Vagina (tissue), 2 donors: ENCODE measurements around the gene ITGB7.

Experiments used
- CTCF ChIP-seq, 3 experiments: fragments of 450-650 bp in 2 of 3; fragments of 200-600 bp in 1 of 3; sonication (generic) in 1 of 3; IDR thresholded peaks; one replicate each; pipeline ENCODE4 v1.5.1; 2017 to 2019; ENCODE audit warnings: antibody characterized with exemption in 3 of 3, mild to moderate bottlenecking in 2 of 3, moderate library complexity in 2 of 3
- POLR2A ChIP-seq, 2 donors: fragments of 450-650 bp; IDR thresholded peaks; one replicate each; pipeline ENCODE4 v1.6.1; 2017; ENCODE audit warnings: antibody characterized with exemption in 2 of 2, mild to moderate bottlenecking in 2 of 2, moderate library complexity in 2 of 2
- POLR2AphosphoS5 ChIP-seq, 2 donors: sonication (generic); formaldehyde crosslinking; IDR thresholded peaks; one replicate each; pipeline ENCODE4 v1.9.0; 2017; ENCODE audit warnings: antibody characterized with exemption in 2 of 2, mild to moderate bottlenecking in 2 of 2, low read depth in 1 of 2; ENCODE audit not compliant: insufficient read depth in 1 of 2

- TF ChIP-seq POLR2AphosphoS5 (IDR thresholded peaks at IDR 0.05; ENCODE audit: insufficient read depth in 1 of 2, low read depth in 1 of 2) (peak; percentile 57 to 62), CTCF (IDR thresholded peaks at IDR 0.05) (no peak), POLR2A (IDR thresholded peaks at IDR 0.05) (no peak)
Measured at GRCh38 chr12:53217051-53217930, 10.2 kb upstream of the ITGB7 start.
